HG02981 (cell line): ENCODE results near the gene RPS8.
"Not testable (repeated sequence)": the region's sequence is repeated elsewhere in the genome, so short reads cannot be mapped to it uniquely, and the experiment has no call there.

Source experiments
- ATAC-seq: cut with Tn5 transposase; IDR thresholded peaks from one replicate; pipeline ENCODE4 v1.9.1; 2021; ENCODE audit warnings: mild to moderate bottlenecking, moderate library complexity; ENCODE audit not compliant: unreplicated experiment

The RPS8 gene

GRCh38 chr1:44819196-44819607, 43.9 kb downstream of the RPS8 start:
- ATAC-seq: no peak

GRCh38 chr1:44819608-44820327, 44.4 kb downstream of the RPS8 start:
- ATAC-seq: peak; percentile 81

- no peak for ATAC-seq
Observed at GRCh38 chr1:44820328-44821239, 45.2 kb downstream of the RPS8 start.

- ATAC-seq: no peak
Observed at GRCh38 chr1:44821240-44821715, 45.9 kb downstream of the RPS8 start.

GRCh38 chr1:44822131-44822701, 46.9 kb downstream of the RPS8 start:
- no peak for ATAC-seq

GRCh38 chr1:44822981-44823451, 47.7 kb downstream of the RPS8 start:
- no peak for ATAC-seq

- not testable (repeated sequence) for ATAC-seq
Observed at GRCh38 chr1:44824392-44824791, 49.1 kb downstream of the RPS8 start.

GRCh38 chr1:44826375-44827196, 51.2 kb downstream of the RPS8 start:
- no peak for ATAC-seq

GRCh38 chr1:44827197-44828002, 52.1 kb downstream of the RPS8 start:
- no peak for ATAC-seq

- no peak for ATAC-seq
Observed at GRCh38 chr1:44828003-44828651, 52.8 kb downstream of the RPS8 start.
